Metanephros (tissue), 2 donors: ENCODE results near the gene APOM. TPM values are rescaled to one million over a fixed set of nuclear protein-coding genes. Genes with fewer than 3 reads are reported as not detected.

ENCODE experiments used
- small RNA-seq: library from RNA; depleted of rRNA; stranded (forward); fragments of <200 nt; gene quantifications from one replicate; pipeline ENCODE3, GENCODE V24; 2014; ENCODE audit warnings: low replicate concordance
- total RNA-seq: library from RNA; depleted of rRNA; stranded (reverse); fragments of >200 nt; gene quantifications from one replicate; pipeline ENCODE4 v1.2.3, GENCODE V29; 2014

The APOM gene
- total RNA-seq, result 24.0 TPM

DNA sequence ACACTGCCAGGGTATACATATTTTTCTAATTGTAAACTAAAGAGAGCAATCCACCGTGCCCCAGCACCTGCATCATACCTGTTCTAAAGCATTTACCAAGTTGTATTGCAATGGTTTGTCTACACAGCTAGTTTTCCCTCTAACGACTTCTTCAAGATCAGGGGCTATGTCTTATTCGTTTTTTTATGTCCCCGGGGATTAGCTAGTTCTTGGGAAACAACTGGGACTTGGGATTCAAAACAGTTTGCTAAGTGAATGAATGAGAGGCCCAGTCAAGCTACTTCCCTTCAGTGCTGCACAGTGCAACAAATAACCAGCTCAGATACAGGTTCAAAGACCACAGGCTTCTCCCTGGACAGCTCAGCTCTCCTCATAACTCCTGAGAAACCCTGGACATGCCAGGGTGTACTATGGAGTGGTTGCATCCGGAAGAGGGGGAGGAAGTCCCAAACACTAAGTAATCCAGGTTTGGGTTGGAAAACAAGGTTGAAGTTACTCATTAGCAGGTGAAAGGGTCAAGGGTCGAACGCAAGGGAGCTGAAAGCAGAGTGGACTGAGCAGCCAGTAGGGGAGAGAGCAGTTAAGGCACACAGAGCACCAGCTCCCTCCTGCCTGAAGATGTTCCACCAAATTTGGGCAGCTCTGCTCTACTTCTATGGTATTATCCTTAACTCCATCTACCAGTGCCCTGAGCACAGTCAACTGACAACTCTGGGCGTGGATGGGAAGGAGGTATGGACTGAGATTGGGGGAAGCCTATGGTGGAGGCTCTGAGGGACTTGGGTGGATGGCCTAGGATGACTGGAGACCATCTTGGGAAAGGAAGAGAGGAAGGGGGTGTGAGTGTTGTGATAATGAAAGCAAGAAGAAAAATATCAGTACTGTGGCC is at the start of gene APOM:
Gene APOM (plus strand): TSS at position 546 of the 889 bp plus-strand sequence. CDS start 73 bp downstream, at position 619.

GRCh38 chr6:31614684-31615578 is 40.8 kb upstream of the APOM start, which contains the start of gene AIF1:
Gene AIF1 (plus strand): TSS chr6:31615234. CDS start chr6:31615330, 96 bp downstream.

GRCh38 chr6:31620586-31621319 is 34.9 kb upstream of the APOM start, which contains the start of gene PRRC2A:
Gene PRRC2A (plus strand): TSS chr6:31620715. CDS start chr6:31622790, 2,075 bp downstream.

GRCh38 chr6:31660381-31661261 is 4.9 kb downstream of the APOM start, which contains the start of gene C6orf47:
Gene C6orf47 (minus strand): TSS chr6:31660778. CDS start chr6:31659947, 831 bp downstream.

DNA sequence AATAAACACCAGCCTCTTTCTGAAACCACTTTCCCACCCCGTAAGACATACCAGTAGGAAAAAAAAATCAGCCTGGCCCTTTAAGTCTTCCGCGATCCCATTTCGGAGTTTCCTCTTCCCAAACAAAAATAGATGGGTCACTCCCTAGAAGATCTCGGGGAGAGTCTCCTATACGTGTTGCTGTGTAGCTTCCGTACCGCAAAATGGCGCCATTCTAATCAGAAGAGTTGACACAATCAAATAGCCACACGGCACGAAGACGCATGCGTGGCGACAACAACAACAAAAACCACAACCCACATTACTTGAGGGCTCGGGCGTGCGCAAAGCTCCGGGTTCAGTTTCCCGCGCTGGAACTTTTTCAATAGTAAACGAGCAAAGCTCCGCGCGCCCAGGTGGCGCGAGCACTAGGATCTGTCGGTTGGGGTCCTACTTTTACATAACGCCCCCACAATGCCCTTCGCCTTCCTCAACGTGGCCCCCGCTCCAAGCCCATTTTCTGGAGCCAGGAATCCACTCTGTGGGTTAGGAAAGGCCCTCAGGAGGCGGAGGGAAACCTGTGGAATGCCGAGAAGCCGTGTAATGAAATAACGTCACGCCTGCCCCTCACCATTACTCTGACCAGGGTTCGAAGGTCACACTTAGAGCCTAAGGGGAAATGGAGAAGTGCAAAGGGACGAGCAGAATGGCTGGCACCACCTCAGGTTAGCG is 9.3 kb downstream of the APOM start, which contains the start of gene GPANK1:
Gene GPANK1 (minus strand): TSS at position 208 of the 711 bp plus-strand sequence. CDS start 519 bp downstream, outside the sequence.

GRCh38 chr6:31665501-31666336 is 10.0 kb downstream of the APOM start, which contains the start of gene CSNK2B:
Gene CSNK2B (plus strand): TSS chr6:31666080. CDS start chr6:31666832, 752 bp downstream.

GRCh38 chr6:31669676-31670075 is 14.0 kb downstream of the APOM start, which contains the start of gene LY6G5B:
Gene LY6G5B (plus strand): TSS chr6:31669976. CDS start chr6:31670951, 975 bp downstream.

DNA sequence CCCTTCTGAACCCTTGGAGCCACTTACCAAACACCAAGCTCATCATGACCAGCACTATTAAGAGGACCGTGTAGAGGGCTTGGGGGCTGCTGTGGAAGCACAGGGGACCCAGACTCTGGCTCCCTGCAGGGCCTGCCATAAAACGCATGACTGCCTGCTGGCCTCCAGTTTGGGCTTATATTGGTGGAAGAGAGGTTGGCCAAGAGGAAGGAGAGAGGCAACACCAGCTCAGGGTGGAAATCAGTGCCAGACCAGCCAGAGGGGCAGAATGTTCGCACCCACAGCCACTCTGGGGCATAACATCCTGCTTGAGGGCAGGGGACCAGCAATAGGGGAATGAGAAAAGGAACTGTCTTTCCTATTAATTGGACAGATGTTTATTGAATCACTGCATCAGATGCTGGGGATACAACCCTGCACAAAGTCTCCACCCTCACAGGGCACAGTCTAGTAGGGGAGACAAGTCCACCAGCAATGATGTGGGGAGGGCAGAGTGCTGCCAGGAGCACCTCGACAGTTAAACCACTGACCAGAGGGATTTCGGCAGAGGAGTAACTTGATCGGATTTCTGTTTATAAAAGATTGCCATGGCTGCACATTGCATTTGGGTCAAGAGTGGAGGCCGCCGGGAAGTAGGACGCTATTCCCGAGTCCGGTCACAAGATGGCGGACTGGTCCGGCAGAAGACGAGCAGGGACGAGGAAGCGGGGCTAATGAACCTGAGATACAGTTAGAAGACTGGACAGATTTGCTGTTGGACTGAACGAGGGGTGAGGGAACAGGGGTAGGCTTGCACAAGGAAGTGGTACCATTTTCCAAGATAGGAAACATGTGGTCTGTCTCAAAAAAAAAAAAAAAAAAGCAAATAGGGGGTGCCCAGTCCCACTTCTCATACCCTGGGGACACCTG is 24.8 kb downstream of the APOM start, which contains the start of gene LY6G5C:
Gene LY6G5C (minus strand): TSS at position 842 of the 909 bp plus-strand sequence. CDS start 694 bp downstream, at position 148.

GRCh38 chr6:31702819-31703716 is 47.4 kb downstream of the APOM start, which contains the start of gene ABHD16A:
Gene ABHD16A (minus strand): TSS chr6:31703324. CDS start chr6:31703281, 43 bp downstream.

GRCh38 chr6:31706599-31706998 is 50.9 kb downstream of the APOM start, which contains the start of gene LY6G6F:
Gene LY6G6F (plus strand): TSS chr6:31706866. CDS start chr6:31706907, 41 bp downstream.

Small RNA genes lying within 50 kb of the gene (small RNA-seq; reads per million reads assigned to genes)
- gene MIR4646, result not detected
- not detected for gene MIR6832
- not detected for gene RF00019
- gene SNORA38, result 2.2 reads per million, percentile 90 among the genes with 10 or more reads in this experiment
- gene UQCRHP1, result not detected

Other genes with a start within 250 kb of the APOM start
- gene MICB, start 157.7 kb upstream of the APOM start, total RNA-seq, result 3.6 TPM
- gene MCCD1, start 126.9 kb upstream of the APOM start, total RNA-seq, result 9.8 TPM
- 530 TPM for gene DDX39B, start 113.9 kb upstream of the APOM start, total RNA-seq
- gene ATP6V1G2, start 109.3 kb upstream of the APOM start, total RNA-seq, result 2.2 TPM
- gene NFKBIL1, start 108.3 kb upstream of the APOM start, total RNA-seq, result 26.4 TPM
- gene LTA, start 83.6 kb upstream of the APOM start, total RNA-seq, result not detected
- gene TNF, start 80.3 kb upstream of the APOM start, total RNA-seq, result 0.35 TPM
- 3.1 TPM for gene LTB, start 73.5 kb upstream of the APOM start, total RNA-seq
- gene LST1, start 69.6 kb upstream of the APOM start, total RNA-seq, result 12.3 TPM
- 0.35 TPM for gene NCR3, start 62.9 kb upstream of the APOM start, total RNA-seq
- 18.7 TPM for gene AIF1, start 40.7 kb upstream of the APOM start, total RNA-seq
- 111 TPM for gene PRRC2A, start 35.2 kb upstream of the APOM start, total RNA-seq
- gene BAG6, start 3.2 kb upstream of the APOM start, total RNA-seq, result 208 TPM
- gene C6orf47, start 4.9 kb downstream of the APOM start, total RNA-seq, result 18.3 TPM
- gene GPANK1, start 9.1 kb downstream of the APOM start, total RNA-seq, result 16.5 TPM
- 99.5 TPM for gene CSNK2B, start 10.2 kb downstream of the APOM start, total RNA-seq
- 3.3 TPM for gene LY6G5B, start 14.1 kb downstream of the APOM start, total RNA-seq
- 1.1 TPM for gene LY6G5C, start 25.2 kb downstream of the APOM start, total RNA-seq
- gene ABHD16A, start 47.4 kb downstream of the APOM start, total RNA-seq, result 56.0 TPM
- not detected for gene LY6G6F, start 51.0 kb downstream of the APOM start, total RNA-seq
- not detected for gene LY6G6D, start 59.5 kb downstream of the APOM start, total RNA-seq
- gene LY6G6C, start 65.9 kb downstream of the APOM start, total RNA-seq, result not detected
- gene MPIG6B, start 67.5 kb downstream of the APOM start, total RNA-seq, result 4.7 TPM
- 121 TPM for gene DDAH2, start 73.4 kb downstream of the APOM start, total RNA-seq
- 227 TPM for gene CLIC1, start 80.6 kb downstream of the APOM start, total RNA-seq
- gene MSH5, start 84.1 kb downstream of the APOM start, total RNA-seq, result 18.9 TPM
- gene SAPCD1, start 106.8 kb downstream of the APOM start, total RNA-seq, result 4.3 TPM
- 8.6 TPM for gene VWA7, start 121.4 kb downstream of the APOM start, total RNA-seq
- gene VARS1, start 139.9 kb downstream of the APOM start, total RNA-seq, result 38.8 TPM
- gene LSM2, start 151.1 kb downstream of the APOM start, total RNA-seq, result 33.5 TPM
- gene HSPA1L, start 159.4 kb downstream of the APOM start, total RNA-seq, result 2.9 TPM
- 1,222 TPM for gene HSPA1A, start 159.6 kb downstream of the APOM start, total RNA-seq
- gene HSPA1B, start 171.8 kb downstream of the APOM start, total RNA-seq, result 1,232 TPM
- gene NEU1, start 206.9 kb downstream of the APOM start, total RNA-seq, result 46.4 TPM
- 28.4 TPM for gene SLC44A4, start 223.1 kb downstream of the APOM start, total RNA-seq
- 71.4 TPM for gene EHMT2, start 241.8 kb downstream of the APOM start, total RNA-seq
- 14.4 TPM for gene ZBTB12, start 246.2 kb downstream of the APOM start, total RNA-seq